Stimulated activated CD4-positive, alpha-beta T cell treated with anti-CD3 and anti-CD28 coated beads, Interleukin-1b, Interleukin-23, amount 100 ng/mL, for 4 hours (primary cell): Measurements from ENCODE around the gene CRACR2B.

ENCODE experiments used
- DNase-seq, 2 donors: peaks; one replicate each; pipeline ENCODE4 v3.0.0-alpha.2; 2020; ENCODE audit warnings: low read depth in 2 of 2

Gene CRACR2B

GRCh38 chr11:794766-795633 is 32.7 kb upstream of the CRACR2B start:
- DNase-seq = no peak

- DNase-seq = peak; percentile 73
Measured at GRCh38 chr11:795634-796564, 31.8 kb upstream of the CRACR2B start.

GRCh38 chr11:796565-797295 is 31.0 kb upstream of the CRACR2B start:
- no peak for DNase-seq

DNA sequence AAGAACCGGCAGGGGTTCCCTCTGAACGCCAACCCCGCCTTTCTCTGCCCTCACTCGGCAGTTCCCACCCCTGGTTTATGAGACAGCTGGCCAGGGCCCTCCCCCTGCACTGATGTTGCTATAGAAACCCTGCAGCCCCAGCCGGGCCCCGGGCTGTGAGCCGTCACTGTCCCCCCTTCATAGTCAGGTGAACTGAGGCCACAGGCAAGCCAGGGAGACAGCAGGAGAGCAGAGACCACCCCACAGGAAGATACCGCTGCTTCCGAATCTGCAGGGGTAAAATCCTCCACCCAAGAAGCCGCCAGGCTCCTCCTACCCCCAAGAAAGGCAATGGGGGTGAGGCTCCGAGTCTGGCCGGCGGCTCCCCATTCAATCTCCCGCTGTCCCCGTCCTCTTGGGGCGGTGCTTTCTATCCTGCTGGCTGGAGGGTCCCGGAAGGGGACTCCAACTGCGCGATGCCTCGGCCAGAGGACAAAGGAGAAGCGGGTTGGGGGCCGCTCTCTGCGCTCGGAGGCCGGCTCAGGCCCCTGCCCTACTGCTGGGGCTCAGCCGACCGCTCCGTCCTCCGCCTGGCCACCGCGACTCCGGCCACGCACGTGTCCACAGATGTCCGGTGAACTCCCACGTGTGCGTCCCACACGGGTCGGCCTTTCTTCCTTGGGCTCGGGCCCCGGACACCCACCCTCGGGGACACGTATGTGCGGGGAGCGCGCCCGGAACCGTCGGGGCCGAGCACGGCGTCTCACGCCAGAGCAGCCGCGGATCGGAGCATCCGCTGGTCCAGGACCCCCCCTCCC is 30.2 kb upstream of the CRACR2B start:
- peak; percentile 43 to 64 for DNase-seq

- peak; percentile 75 to 87 for DNase-seq
Measured at GRCh38 chr11:798093-798713, 29.5 kb upstream of the CRACR2B start, which contains the start of gene SLC25A22. Gene SLC25A22, minus strand, starts transcription at chr11:798281. Its CDS starts 3,275 bp downstream, at chr11:795006.

GRCh38 chr11:799641-800316 is 27.9 kb upstream of the CRACR2B start:
- no peak for DNase-seq

- DNase-seq = no peak
Measured at GRCh38 chr11:800473-800872, 27.2 kb upstream of the CRACR2B start.

GRCh38 chr11:801097-801780 is 26.5 kb upstream of the CRACR2B start:
- no peak for DNase-seq

GRCh38 chr11:802018-802617 is 25.6 kb upstream of the CRACR2B start:
- DNase-seq = no peak

DNA sequence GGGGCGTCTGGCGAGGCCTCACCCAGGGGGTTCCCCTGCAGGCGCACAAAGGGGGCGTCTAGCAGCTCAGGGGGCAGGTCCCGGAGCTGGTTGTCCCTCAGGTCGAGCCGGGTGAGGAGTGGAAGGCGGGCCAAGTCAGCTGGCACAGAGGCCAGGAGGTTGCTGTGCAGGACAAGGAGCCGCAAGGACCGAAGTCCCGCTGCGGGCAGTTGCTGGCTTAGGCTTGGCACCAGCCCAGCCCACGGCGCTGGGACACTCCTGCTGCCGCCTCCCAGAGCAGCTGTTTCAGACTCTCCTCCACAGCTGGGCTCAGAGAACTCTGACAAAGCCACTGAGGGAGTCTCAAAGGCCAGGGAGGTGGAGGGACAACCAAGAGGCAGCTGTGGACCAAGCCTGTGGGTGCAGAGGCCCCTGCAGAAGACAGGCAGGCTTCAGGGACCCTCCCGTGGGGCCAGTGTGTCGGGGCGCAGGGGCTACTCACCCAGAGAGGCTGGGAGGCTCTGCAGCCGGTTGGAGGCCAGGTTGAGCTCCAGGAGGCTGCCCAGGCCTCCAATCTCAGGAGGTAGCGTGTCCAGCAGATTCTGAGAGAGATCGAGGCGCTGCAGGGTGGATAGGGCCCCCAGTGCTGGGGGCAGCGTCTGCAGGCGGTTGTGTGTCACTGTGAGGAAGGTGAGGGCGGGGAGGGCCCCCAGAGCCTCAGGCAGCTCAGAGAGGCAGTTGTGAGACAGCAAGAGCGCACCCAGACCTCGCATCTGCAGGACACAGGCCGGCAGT is 24.8 kb upstream of the CRACR2B start:
- no peak for DNase-seq

DNA sequence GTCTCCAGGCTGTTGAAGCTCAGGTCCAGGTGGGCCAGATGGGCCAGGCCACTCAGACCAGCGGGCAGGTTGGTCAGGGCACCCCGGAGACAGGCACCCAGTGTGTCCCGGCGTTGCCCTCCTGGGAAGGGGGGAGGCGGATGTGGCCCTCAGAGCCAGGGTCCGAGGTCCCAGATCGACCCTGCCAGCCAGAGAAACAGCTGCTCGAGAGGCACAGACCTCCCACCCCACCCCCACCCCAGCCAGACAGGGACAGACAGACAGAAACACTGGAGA is 24.3 kb upstream of the CRACR2B start:
- no peak for DNase-seq

DNA sequence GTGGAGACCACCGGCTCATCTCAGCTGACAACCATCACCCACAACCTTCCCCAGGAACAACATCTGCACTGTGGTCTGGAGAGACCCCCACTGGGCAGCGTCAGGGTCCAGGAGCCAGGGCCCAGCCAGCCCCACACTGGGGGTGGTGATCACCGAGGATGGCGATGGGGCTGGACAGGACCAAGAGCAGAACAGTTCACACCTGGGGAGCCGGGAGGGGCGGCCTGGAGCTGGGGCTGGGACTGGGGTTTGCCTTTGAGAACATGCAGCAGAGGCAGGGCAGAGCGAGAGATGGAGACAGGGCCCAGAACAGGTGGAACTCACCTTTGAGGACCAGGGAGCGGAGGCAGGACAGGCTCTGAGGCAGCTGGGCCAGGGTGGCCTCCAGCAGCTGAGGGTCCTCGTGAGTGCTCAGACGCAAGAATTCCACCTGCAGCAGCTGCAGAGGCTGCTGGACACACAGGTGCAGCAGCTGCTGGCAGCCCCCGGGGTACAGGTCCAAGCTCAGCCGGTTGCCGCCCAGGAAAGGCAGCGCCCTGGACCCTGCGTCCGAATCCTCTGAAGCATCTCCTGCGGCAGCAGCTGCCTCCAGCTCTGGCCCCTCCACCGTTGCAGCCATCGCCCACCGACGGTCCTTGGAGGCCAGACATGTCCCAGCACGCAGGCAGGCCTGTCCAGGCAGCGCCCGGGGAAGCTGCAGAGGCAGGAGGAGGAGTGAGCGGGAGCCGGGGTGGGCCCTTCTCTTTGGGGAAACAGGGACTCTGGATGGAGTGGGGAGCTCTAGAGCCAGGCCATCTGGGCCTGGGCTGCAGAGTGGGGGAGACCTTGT is 23.7 kb upstream of the CRACR2B start:
- DNase-seq = no peak

- no peak for DNase-seq
Measured at GRCh38 chr11:804599-804964, 23.1 kb upstream of the CRACR2B start.

DNA sequence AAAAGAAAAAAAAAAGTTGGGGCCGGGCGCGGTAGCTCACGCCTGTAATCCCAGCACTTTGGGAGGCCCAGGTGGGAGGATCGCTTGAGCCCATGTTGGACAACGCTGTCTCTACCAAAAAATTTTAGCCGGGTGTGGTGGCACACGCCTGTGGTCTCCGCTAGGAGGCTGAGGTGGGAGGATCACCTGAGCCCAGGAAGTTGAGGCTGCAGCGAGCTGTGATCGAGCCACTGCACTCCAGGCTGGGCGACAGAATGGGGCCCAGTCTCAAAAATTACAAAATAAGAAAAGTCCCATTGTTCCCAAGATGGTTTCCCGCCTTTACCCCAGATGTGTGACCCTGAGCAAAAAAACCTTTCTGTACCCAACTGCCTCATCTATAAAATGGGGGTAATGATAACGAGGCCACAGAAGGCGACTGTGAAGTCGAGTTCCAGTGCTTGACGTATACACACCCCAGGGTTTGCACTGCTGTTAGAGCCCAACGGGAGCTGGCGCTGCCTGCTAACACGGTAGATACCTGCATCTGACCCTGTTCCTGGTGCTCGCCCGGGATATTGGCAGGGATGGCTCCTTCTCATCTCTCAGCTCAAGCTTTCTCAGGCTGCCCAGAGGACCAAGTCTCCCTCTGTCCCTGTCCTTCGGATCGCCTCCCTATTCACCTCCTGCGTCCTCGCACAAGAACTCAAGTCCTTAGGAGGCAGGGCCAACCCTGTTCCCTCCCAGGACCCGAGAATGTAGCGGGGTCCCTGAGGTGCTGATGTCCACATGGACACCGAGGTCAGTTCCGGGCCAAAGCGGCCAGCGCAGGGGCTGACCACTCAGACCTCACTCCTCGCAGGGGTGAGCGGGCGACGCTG is 19.1 kb upstream of the CRACR2B start:
- no peak for DNase-seq

DNA sequence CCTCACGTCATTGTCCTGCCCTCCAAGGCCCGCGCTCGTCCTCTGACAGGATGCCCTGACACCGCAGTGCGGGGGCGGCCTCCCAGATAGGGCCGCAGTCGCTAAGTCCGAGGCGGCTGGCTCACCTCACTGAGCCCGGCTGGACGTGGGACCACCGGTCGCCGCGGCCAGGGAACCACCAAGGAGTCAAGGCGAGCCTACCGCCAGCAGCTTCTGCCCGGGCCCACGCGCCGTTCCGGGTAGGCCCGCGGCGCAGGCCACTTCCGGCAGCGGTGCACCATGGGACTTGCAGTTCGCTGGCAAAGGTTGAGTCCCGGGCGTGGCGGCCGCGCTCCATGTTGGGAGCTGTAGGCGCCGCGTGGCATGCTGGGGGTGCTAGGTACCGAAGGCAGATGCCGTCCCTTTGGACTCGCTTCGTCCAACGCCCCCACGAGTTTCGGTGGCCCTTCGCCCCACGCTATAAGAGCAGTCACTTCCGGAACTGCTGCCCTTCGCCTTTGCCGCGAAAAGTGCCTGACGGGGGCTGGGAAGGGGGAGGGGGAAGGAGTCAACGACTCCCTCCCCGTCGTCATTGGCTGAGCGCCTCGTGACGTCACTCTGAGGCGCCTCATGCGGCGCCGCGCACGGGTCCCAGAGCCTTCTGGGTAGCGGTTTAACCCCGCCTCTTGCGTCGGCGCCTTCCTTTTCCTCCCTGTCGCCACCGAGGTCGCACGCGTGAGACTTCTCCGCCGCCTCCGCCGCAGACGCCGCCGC is 18.3 kb upstream of the CRACR2B start, which contains the start of gene RPLP2:
Gene RPLP2 (plus strand): TSS at position 681 of the 753 bp plus-strand sequence. CDS start 268 bp downstream, outside the sequence.
- peak; percentile 94 for DNase-seq
